ENCODE results near the gene AURKAIP1. TPM values are rescaled to one million over a fixed set of nuclear protein-coding genes. Genes with fewer than 3 reads are reported as not detected.

Gene AURKAIP1
- total and polyA plus RNA-seq, 9 of the 15 experiments (the other 6 are each of a cell fraction or from before 2014, with no cell fraction given) = 7.8 to 478 (median 92.0) TPM

DNA sequence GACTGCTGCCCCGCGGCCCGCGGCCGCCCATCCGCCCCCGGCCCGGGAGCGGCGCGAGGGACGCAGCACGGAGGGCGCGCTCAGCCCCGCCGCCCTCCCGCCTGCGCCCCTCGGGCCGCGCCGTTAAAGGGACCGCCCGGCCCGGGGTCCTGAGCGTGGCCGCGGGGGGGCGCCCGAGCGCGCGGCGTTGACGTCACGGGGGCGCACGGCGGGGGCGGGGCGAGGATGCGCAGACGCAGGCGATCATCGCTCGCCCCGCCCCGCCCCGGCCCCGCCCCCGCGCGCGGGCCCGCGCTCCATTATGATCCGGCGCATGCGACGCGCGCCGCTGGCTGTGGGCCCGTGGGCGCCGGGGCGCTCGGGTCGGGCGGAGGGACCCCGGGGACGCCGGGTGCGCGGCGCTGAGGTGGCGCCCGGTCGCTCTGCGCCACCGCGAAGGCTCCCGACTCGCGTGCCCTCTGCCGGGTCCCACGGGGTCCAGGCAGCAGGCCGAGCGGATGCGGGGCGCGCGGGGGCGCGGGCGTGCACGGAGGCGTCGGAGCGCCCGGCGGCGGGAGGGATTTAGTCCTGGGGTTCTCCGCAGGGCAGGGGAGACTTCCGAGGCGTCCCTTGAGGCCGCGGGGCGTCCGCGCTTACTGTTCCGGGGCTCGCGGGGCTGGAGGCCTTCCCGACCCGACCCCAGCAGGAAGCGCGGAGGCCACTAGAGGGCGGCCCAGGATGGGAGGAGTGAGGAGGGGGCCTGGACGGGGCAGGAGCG lies 25.6 kb downstream of the AURKAIP1 start, which contains the start of gene DVL1 (continued):
- TF ChIP-seq, protein P1, sequence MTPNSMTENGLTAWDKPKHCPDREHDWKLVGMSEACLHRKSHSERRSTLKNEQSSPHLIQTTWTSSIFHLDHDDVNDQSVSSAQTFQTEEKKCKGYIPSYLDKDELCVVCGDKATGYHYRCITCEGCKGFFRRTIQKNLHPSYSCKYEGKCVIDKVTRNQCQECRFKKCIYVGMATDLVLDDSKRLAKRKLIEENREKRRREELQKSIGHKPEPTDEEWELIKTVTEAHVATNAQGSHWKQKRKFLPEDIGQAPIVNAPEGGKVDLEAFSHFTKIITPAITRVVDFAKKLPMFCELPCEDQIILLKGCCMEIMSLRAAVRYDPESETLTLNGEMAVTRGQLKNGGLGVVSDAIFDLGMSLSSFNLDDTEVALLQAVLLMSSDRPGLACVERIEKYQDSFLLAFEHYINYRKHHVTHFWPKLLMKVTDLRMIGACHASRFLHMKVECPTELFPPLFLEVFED (CRISPR knock-in tag; conservative IDR thresholded peaks at IDR 0.05) = no peak
- TF ChIP-seq ZNF311 (CRISPR knock-in tag; IDR thresholded peaks at IDR 0.05) (no peak), ZNF121 (CRISPR knock-in tag; conservative IDR thresholded peaks at IDR 0.05) (no peak), KDM4B (IDR thresholded peaks at IDR 0.05; ENCODE audit: borderline replicate concordance in 2 of 2, low read depth in 1 of 2) (no peak; a peak in 1 of 4 replicates), CBFA2T2 (conservative IDR thresholded peaks at IDR 0.05) (no peak), POLR2AphosphoS5 (IDR thresholded peaks at IDR 0.05; ENCODE audit: control insufficient read depth, insufficient read depth, low read depth, low read length) (peak; percentile 59; the same call in 1 of the 2 replicates), ATF1 (CRISPR knock-in tag; IDR thresholded peaks at IDR 0.05) (no peak), ATF1 (tag; IDR thresholded peaks at IDR 0.05) (peak; percentile 29; the same call in 1 of the 2 replicates), ZNF551 (CRISPR knock-in tag; IDR thresholded peaks at IDR 0.05) (no peak), PKNOX1 (IDR thresholded peaks at IDR 0.05) (no peak), GATAD2B (IDR thresholded peaks at IDR 0.05; ENCODE audit: borderline replicate concordance) (peak; percentile 97), CXXC5 (CRISPR knock-in tag; IDR thresholded peaks at IDR 0.05) (peak; percentile 84), MCM3 (IDR thresholded peaks at IDR 0.05) (no peak), POLR2AphosphoS2 (IDR thresholded peaks at IDR 0.05; ENCODE audit: low read length) (no peak), NR1H2 (CRISPR knock-in tag; IDR thresholded peaks at IDR 0.05) (0 out of 2 replicates have a peak, but pooled peaks have one; percentile 13), BRF1 (IDR thresholded peaks at IDR 0.05; ENCODE audit: borderline replicate concordance, extremely low read depth, insufficient read length) (no peak), NR3C1 (CRISPR knock-in tag; IDR thresholded peaks at IDR 0.05) (peak; percentile 70; the same call in 1 of the 2 replicates), HIVEP1 (CRISPR knock-in tag; IDR thresholded peaks at IDR 0.05) (no peak), ETV6 (IDR thresholded peaks at IDR 0.05; ENCODE audit: borderline replicate concordance in 1 of 2, low read depth in 2 of 2, low read length in 1 of 2) (no peak), ETV6 (CRISPR knock-in tag; IDR thresholded peaks at IDR 0.05; ENCODE audit: borderline replicate concordance) (no peak), SMC3 (conservative IDR thresholded peaks at IDR 0.05; ENCODE audit: insufficient read depth, low read depth, low read length) (0 out of 2 replicates have a peak, but pooled peaks have one; percentile 24), ZNF408 (CRISPR knock-in tag; IDR thresholded peaks at IDR 0.05; ENCODE audit: low read depth) (no peak), ZFX (CRISPR knock-in tag; IDR thresholded peaks at IDR 0.05) (peak; percentile 87), ZNF395 (CRISPR knock-in tag; IDR thresholded peaks at IDR 0.05) (no peak; the same call in 1 of the 2 replicates)
- TF ChIP-seq, protein P2, sequence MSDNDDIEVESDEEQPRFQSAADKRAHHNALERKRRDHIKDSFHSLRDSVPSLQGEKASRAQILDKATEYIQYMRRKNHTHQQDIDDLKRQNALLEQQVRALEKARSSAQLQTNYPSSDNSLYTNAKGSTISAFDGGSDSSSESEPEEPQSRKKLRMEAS (CRISPR knock-in tag; IDR thresholded peaks at IDR 0.05) = peak; percentile 41; the same call in 1 of the 2 replicates

All from K562 (cell line).